H1 (cell line): ENCODE measurements around the gene HSH2D. TPM values are rescaled to one million over a fixed set of nuclear protein-coding genes. Genes with fewer than 3 reads are reported as not detected.

Source experiments
- CHD2 ChIP-seq: IDR thresholded peaks from 2 replicates; pipeline ENCODE4 v1.6.1; 2012; ENCODE audit warnings: low read length, improper control_type of control experiment
- CTBP2 ChIP-seq: IDR thresholded peaks from 2 replicates; pipeline ENCODE4 v1.7.0; 2011; ENCODE audit warnings: borderline replicate concordance, mild to moderate bottlenecking, moderate library complexity, mixed read lengths, low read length; ENCODE audit not compliant: insufficient read depth, insufficient read length
- GABPA ChIP-seq: IDR thresholded peaks from 2 replicates; pipeline ENCODE4 v1.6.1; 2011; ENCODE audit warnings: mild to moderate bottlenecking, low read length, moderate library complexity, borderline replicate concordance; ENCODE audit not compliant: insufficient read depth
- HDAC2 ChIP-seq, 2 experiments: fragments of 300-600 bp in 1 of 2; sonication (generic) in 1 of 2; IDR thresholded peaks; 2 replicates each; pipeline ENCODE4 v1.6.1; 2011 to 2012; ENCODE audit warnings: low read depth in 2 of 2, low read length in 2 of 2, mild to moderate bottlenecking in 2 of 2, moderate library complexity in 2 of 2, borderline replicate concordance in 1 of 2, inconsistent platforms in 1 of 2
- KDM1A ChIP-seq: fragments of 200-600, 300-600 bp; sonication (generic); IDR thresholded peaks from 2 replicates; pipeline ENCODE4 v1.7.1; 2016; ENCODE audit warnings: mild to moderate bottlenecking, low read length, borderline replicate concordance
- KDM4A ChIP-seq: IDR thresholded peaks from one replicate; pipeline ENCODE4 v1.7.1; 2012; ENCODE audit warnings: low read depth, mild to moderate bottlenecking, moderate library complexity, low read length, inconsistent platforms; ENCODE audit not compliant: severe bottlenecking
- MAX ChIP-seq: IDR thresholded peaks from 2 replicates; pipeline ENCODE4 v1.6.1; 2012; ENCODE audit warnings: inconsistent platforms
- NRF1 ChIP-seq: IDR thresholded peaks from 2 replicates; pipeline ENCODE4 v1.6.1; 2011; ENCODE audit warnings: mild to moderate bottlenecking, low read depth, low read length, improper control_type of control experiment
- PHF8 ChIP-seq: fragments of 200-600 bp; sonication (generic); conservative IDR thresholded peaks from 2 replicates; pipeline ENCODE4 v1.7.1; 2012; ENCODE audit warnings: low read depth, mild to moderate bottlenecking, inconsistent platforms, low read length, moderate library complexity
- POLR2A ChIP-seq, 2 experiments: IDR thresholded peaks; 1 replicate in 1 of 2; 2 replicates in 1 of 2; pipeline ENCODE4 v1.6.1; 2011; ENCODE audit warnings: low read depth in 2 of 2, low read length in 2 of 2, mild to moderate bottlenecking in 2 of 2; ENCODE audit errors: control extremely low read depth in 1 of 2
- POLR2AphosphoS5 ChIP-seq: IDR thresholded peaks from 2 replicates; pipeline ENCODE4 v1.6.1; 2011; ENCODE audit warnings: low read depth, low read length
- SIX5 ChIP-seq: IDR thresholded peaks from 2 replicates; pipeline ENCODE4 v1.6.1; 2011; ENCODE audit warnings: mild to moderate bottlenecking, low read depth, low read length
- SRF ChIP-seq: IDR thresholded peaks from 2 replicates; pipeline ENCODE4 v1.6.1; 2011; ENCODE audit warnings: mild to moderate bottlenecking, low read depth, low read length, moderate library complexity
- TAF1 ChIP-seq: IDR thresholded peaks from 2 replicates; pipeline ENCODE4 v1.6.1; 2011; ENCODE audit warnings: mild to moderate bottlenecking, low read depth, low read length
- TBP ChIP-seq: IDR thresholded peaks from 2 replicates; pipeline ENCODE4 v1.6.1; 2011; ENCODE audit warnings: low read depth, low read length, improper control_type of control experiment
- polyA plus RNA-seq, 7 experiments: library from polyadenylated mRNA; depleted of rRNA in 3 of 7; stranded (reverse) in 5 of 7; unstranded in 2 of 7; fragments of >200 nt in 5 of 7; fragments of 200-250 nt in 2 of 7; gene quantifications; 1 replicate in 5 of 7; 2 replicates in 1 of 7; 4 replicates in 1 of 7; pipeline versions ENCODE4 v1.2.1 to v1.2.3, GENCODE V29; 2011 to 2013; ENCODE audit warnings: missing spikeins in 2 of 7, mixed read lengths in 2 of 7
- total RNA-seq: library from RNA; stranded (reverse); fragmentation: NEBNext Ultra II Directional; extraction: Animal tissue kit (Norgen Biotek cat#: 25700); gene quantifications from 2 replicates; pipeline ENCODE4 v1.2.1, GENCODE V29; 2021
- TF ChIP-seq, protein P1 (sequence below): IDR thresholded peaks from 2 replicates; pipeline ENCODE4 v1.6.1; 2012; ENCODE audit warnings: inconsistent platforms

The HSH2D gene
- total and polyA plus RNA-seq, 2 of the 8 experiments (the other 6 are each of a cell fraction or from before 2014, with no cell fraction given): 0.67 to 1.6 TPM

DNA sequence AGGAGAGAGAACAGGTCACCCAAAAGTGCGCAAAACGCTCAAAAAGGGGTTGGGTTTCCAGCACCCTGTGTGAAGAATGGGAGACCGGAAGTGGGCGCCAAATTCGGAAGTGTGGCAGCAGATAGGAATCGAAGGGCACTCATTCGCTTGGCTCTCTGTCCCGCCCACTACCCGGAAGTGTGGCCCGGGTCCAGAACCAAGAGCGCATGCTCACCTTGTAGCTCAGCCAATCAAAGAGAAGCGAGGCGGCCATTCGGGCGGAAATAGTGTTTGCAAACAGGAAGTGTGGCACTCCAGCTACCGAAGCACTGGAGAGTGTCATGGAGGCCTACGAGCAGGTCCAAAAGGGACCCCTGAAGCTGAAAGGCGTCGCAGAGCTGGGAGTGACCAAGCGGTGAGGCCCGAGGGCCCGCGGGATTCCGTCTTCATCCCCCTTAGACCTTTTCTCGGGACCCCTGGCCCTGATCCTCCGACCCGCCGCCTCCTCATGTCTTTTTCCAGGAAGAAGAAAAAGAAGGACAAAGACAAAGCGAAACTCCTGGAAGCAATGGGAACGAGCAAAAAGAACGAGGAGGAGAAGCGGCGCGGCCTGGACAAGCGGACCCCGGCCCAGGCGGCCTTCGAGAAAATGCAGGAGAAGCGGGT, 41.8 kb downstream of the HSH2D start, which contains the start of gene FAM32A (continued):
- TF ChIP-seq MAX: no peak
- TF ChIP-seq TAF1: peak; percentile 95
- TF ChIP-seq HDAC2 (IDR thresholded peaks at IDR 0.05; ENCODE audit: borderline replicate concordance in 1 of 2, low read depth in 2 of 2, low read length in 2 of 2): peak in 1 of 2 experiments; percentile 47; a peak in 1 of 4 replicates
- TF ChIP-seq PHF8: peak; percentile 91
- TF ChIP-seq CHD2: peak; percentile 23; the same call in 1 of the 2 replicates
- no peak for TF ChIP-seq CTBP2
- peak; percentile 91 for TF ChIP-seq GABPA
- peak; percentile 91 for TF ChIP-seq POLR2AphosphoS5
- peak; percentile 74 for TF ChIP-seq NRF1
- no peak for TF ChIP-seq KDM1A
- TF ChIP-seq POLR2A (IDR thresholded peaks at IDR 0.05; ENCODE audit: control extremely low read depth in 1 of 2, low read depth in 2 of 2, low read length in 2 of 2): peak; percentile 91 to 95
- peak; percentile 96 for TF ChIP-seq SRF
- TF ChIP-seq SIX5: peak; percentile 12; the same call in 1 of the 2 replicates
- peak; percentile 93 for TF ChIP-seq TBP
- TF ChIP-seq, protein P1, sequence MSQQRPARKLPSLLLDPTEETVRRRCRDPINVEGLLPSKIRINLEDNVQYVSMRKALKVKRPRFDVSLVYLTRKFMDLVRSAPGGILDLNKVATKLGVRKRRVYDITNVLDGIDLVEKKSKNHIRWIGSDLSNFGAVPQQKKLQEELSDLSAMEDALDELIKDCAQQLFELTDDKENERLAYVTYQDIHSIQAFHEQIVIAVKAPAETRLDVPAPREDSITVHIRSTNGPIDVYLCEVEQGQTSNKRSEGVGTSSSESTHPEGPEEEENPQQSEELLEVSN: peak; percentile 10; the same call in 1 of the 2 replicates
- TF ChIP-seq KDM4A: peak; percentile 24
